ENCODE data around the gene SORCS2. TPM values are rescaled to one million over a fixed set of nuclear protein-coding genes. Genes with fewer than 3 reads are reported as not detected.

SORCS2 gene
- total and polyA plus RNA-seq, 8 donors = 4.6 to 9.7 (median 7.2) TPM

- no peak for ATAC-seq
- Histone ChIP-seq H3K36me3 (no peaks in the 10 kb centered on the region), H3K9me3 (no peaks in the 10 kb centered on the region), H3K4me1 (peaks cover 0 to 6% of the 10 kb centered on the region in 2 donors), H3K27me3 (no peaks in the 10 kb centered on the region), H3K4me3 (no peak overlapping the region), H3K27ac (no peak overlapping the region)
- TF ChIP-seq CTCF (IDR thresholded peaks at IDR 0.05) = no peak
- no peak for DNase-seq
- intact Hi-C loops (cut with DNase I) = no loop called here
Observed at GRCh38 chr4:7338876-7339623, 146.7 kb downstream of the SORCS2 start.

- no peak for ATAC-seq
- peak in 1 of 4 donors; percentile 58 for DNase-seq
- Histone ChIP-seq H3K9me3 (no peaks in the 10 kb centered on the region), H3K27me3 (no peaks in the 10 kb centered on the region), H3K27ac (no peak overlapping the region), H3K4me3 (no peak overlapping the region), H3K4me1 (peaks cover 0 to 6% of the 10 kb centered on the region in 2 donors), H3K36me3 (no peaks in the 10 kb centered on the region)
- intact Hi-C loops (cut with DNase I) = no loop called here
- TF ChIP-seq CTCF (IDR thresholded peaks at IDR 0.05) = no peak
Observed at GRCh38 chr4:7339751-7340552, 147.6 kb downstream of the SORCS2 start.

GRCh38 chr4:7340553-7341433, 148.5 kb downstream of the SORCS2 start:
- Histone ChIP-seq H3K4me1 (no peaks in the 10 kb centered on the region), H3K27ac (no peak overlapping the region), H3K36me3 (no peaks in the 10 kb centered on the region), H3K9me3 (no peaks in the 10 kb centered on the region), H3K27me3 (no peaks in the 10 kb centered on the region), H3K4me3 (no peak overlapping the region)
- no peak for TF ChIP-seq CTCF (IDR thresholded peaks at IDR 0.05)
- intact Hi-C loops (cut with DNase I) = no loop called here
- DNase-seq (no peak), ATAC-seq (no peak)

DNA sequence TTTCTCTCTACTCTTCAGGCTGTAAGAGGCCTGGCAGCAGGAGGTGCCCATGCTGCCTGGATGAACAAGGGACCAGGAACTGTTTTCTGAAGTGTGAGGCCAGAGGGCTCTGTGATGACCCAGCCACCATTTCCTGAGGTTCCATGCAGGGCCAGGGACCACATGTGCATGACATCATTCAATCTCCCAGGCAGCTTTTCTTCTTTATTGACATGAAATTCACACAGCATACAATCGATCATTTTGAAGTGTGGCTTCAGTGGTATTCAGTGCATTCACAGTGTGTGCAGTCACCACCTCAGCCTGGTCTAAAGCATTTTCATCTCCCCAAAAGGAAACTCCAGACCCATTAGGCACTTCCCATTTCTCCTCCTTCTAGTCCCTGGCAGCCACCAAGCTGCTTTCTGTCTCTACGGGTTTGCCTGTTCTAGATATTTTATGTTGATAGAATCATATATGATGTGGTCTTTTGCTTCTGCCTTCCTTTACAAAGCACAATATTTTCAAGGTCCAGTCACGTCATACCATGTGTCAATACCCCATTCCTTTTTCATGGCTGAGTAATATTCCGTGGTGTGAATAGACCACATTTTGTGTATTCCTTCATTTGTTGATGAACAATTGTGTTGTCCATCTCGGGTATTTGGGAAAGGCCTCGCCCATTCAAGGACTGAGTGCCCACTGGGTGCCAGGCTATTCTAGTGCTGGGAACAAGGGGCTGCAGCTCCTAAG, 149.3 kb downstream of the SORCS2 start:
- DNase-seq (no peak), ATAC-seq (no peak)
- no peak for TF ChIP-seq CTCF (IDR thresholded peaks at IDR 0.05)
- Histone ChIP-seq H3K27me3 (no peaks in the 10 kb centered on the region), H3K9me3 (peaks cover 0 to 7% of the 10 kb centered on the region in 2 donors), H3K27ac (no peak overlapping the region), H3K4me3 (no peak overlapping the region), H3K4me1 (no peaks in the 10 kb centered on the region), H3K36me3 (no peaks in the 10 kb centered on the region)
- intact Hi-C loops (cut with DNase I) = no loop called here

Data from left lung (tissue), 10 donors.